Endothelial cell of umbilical vein (primary cell): Measurements from ENCODE around the gene ABTB1. TPM values are rescaled to one million over a fixed set of nuclear protein-coding genes. Genes with fewer than 3 reads are reported as not detected.

Experiments used
- BruUV-seq: library from RNA; stranded (reverse); fragments of 400-500 nt; replicated peaks from 2 replicates; lab custom pipeline; 2021; lab: Mats Ljungman, UMichigan
- CTCF ChIA-PET: fragments of 300-600, 350-600 bp; sonication (Branson Sonifier 250); formaldehyde crosslinking; loops from one replicate; lab custom pipeline; 2021; ENCODE audit warnings: antibody characterized with exemption, inconsistent platforms; lab: Charles Lee
- POLR2A ChIA-PET: fragments of 300-600, 350-600 bp; sonication (Branson Sonifier 250); formaldehyde crosslinking; loops from one replicate; lab custom pipeline; 2021; ENCODE audit warnings: antibody characterized with exemption, inconsistent platforms; lab: Charles Lee
- DNase-seq: peaks from one replicate; pipeline ENCODE4 v3.0.0-alpha.2; 2011; ENCODE audit warnings: low read depth, low spot score
- FAIRE-seq: peaks from 2 replicates; lab custom pipeline; 2011; peaks lifted over from hg19 to GRCh38; lab: Jason Lieb, UNC
- H2AFZ ChIP-seq: 2 replicates; pipeline ENCODE4 v1.6.0; 2012; ENCODE audit warnings: low read depth, low read length, control low read depth, inconsistent platforms
- H3K27ac ChIP-seq: 2 replicates; pipeline ENCODE4 v1.5.1; 2011; ENCODE audit warnings: low read depth, mild to moderate bottlenecking, control low read depth, low read length, moderate library complexity; ENCODE audit not compliant: insufficient read depth
- H3K27me3 ChIP-seq, 2 experiments: 2 replicates each; pipeline versions ENCODE4 v1.6.0 to v1.6.1; 2011; ENCODE audit warnings: low read length in 2 of 2, mixed read lengths in 1 of 2; ENCODE audit not compliant: control insufficient read depth in 2 of 2, insufficient read depth in 2 of 2
- H3K36me3 ChIP-seq, 2 experiments: 2 replicates in 1 of 2; 3 replicates in 1 of 2; pipeline ENCODE4 v1.5.1; 2011; ENCODE audit warnings: low read length in 2 of 2, mild to moderate bottlenecking in 1 of 2, moderate library complexity in 1 of 2; ENCODE audit not compliant: control insufficient read depth in 2 of 2, insufficient read depth in 2 of 2; ENCODE audit errors: extremely low read depth in 1 of 2
- H3K4me1 ChIP-seq: 3 replicates; pipeline ENCODE4 v1.5.1; 2011; ENCODE audit warnings: mild to moderate bottlenecking, low read length; ENCODE audit not compliant: control insufficient read depth, insufficient read depth; ENCODE audit errors: extremely low read depth
- H3K4me2 ChIP-seq: 2 replicates; pipeline ENCODE4 v1.6.1; 2011; ENCODE audit warnings: low read length, control low read depth, mixed read lengths; ENCODE audit not compliant: insufficient read depth
- H3K4me3 ChIP-seq, 3 experiments: fragments of 200-600 bp in 1 of 3; sonication (generic), shearing (Covaris generic) in 1 of 3; replicated peaks in 1 of 3; 2 replicates each; pipeline ENCODE4 v1.5.1; 2011 to 2016; ENCODE audit warnings: control low read depth in 3 of 3, low read length in 3 of 3, mild to moderate bottlenecking in 2 of 3, inconsistent platforms in 1 of 3, low read depth in 1 of 3, moderate library complexity in 1 of 3; ENCODE audit not compliant: insufficient read depth in 1 of 3
- H3K79me2 ChIP-seq: 2 replicates; pipeline ENCODE4 v1.6.0; 2012; ENCODE audit warnings: low read length, inconsistent platforms; ENCODE audit not compliant: control insufficient read depth, insufficient read depth
- H3K9ac ChIP-seq: replicated peaks from 2 replicates; pipeline ENCODE3; 2011; ENCODE audit warnings: low read length, control low read depth; ENCODE audit not compliant: insufficient read depth; ENCODE audit errors: extremely low read depth
- H3K9me1 ChIP-seq: replicated peaks from 3 replicates; pipeline ENCODE4 v1.6.0; 2011; ENCODE audit warnings: mild to moderate bottlenecking, low read length; ENCODE audit not compliant: control insufficient read depth, insufficient read depth; ENCODE audit errors: extremely low read depth
- H3K9me3 ChIP-seq: replicated peaks from 2 replicates; pipeline ENCODE4 v1.5.1; 2012; ENCODE audit warnings: low read length, inconsistent platforms; ENCODE audit not compliant: control insufficient read depth, insufficient read depth
- H4K20me1 ChIP-seq: replicated peaks from 2 replicates; pipeline ENCODE3; 2011; ENCODE audit warnings: mild to moderate bottlenecking, low read length; ENCODE audit not compliant: control insufficient read depth, insufficient read depth; ENCODE audit errors: extremely low read depth
- FOS ChIP-seq: IDR thresholded peaks from 2 replicates; pipeline ENCODE4 v1.6.1; 2011; ENCODE audit warnings: mild to moderate bottlenecking, low read length, moderate library complexity, borderline replicate concordance; ENCODE audit not compliant: insufficient read depth
- GATA2 ChIP-seq: IDR thresholded peaks from 2 replicates; pipeline ENCODE4 v1.7.0; 2011; ENCODE audit warnings: low read depth, mild to moderate bottlenecking, moderate library complexity, mixed read lengths, low read length; ENCODE audit not compliant: insufficient read length, insufficient read depth
- JUN ChIP-seq: IDR thresholded peaks from 2 replicates; pipeline ENCODE4 v1.6.1; 2011; ENCODE audit warnings: borderline replicate concordance, low read depth; ENCODE audit not compliant: insufficient read length, insufficient read depth
- POLR2AphosphoS5 ChIP-seq: IDR thresholded peaks from 2 replicates; pipeline ENCODE4 v1.6.1; 2012; ENCODE audit warnings: low read depth, mild to moderate bottlenecking, control low read depth, low read length, moderate library complexity; ENCODE audit not compliant: insufficient read depth
- dilution Hi-C: fragments of 300-500 bp; cut with MboI; formaldehyde crosslinking; loops from one replicate; pipeline ENCODE4 v1.15.0; 2019; ENCODE audit warnings: low sequenced_read_pairs; ENCODE audit not compliant: extremely low pct_ligation_motif_present
- intact Hi-C: fragments of 100-400 bp; cut with micrococcal nuclease; formaldehyde crosslinking; loops from one replicate; pipeline ENCODE4 v1.10.0; 2022
- polyA plus RNA-seq, 4 experiments: library from polyadenylated mRNA; depleted of rRNA in 3 of 4; stranded (reverse) in 3 of 4; unstranded in 1 of 4; fragments of >200 nt; gene quantifications; 2 replicates each; pipeline versions ENCODE4 v1.2.1 to v1.2.3, GENCODE V29; 2011 to 2012; ENCODE audit warnings: missing spikeins in 1 of 4
- total RNA-seq: library from RNA; stranded (reverse); gene quantifications from 2 replicates; pipeline ENCODE4 v1.2.3, GENCODE V29; 2021
- TF ChIP-seq, protein P1 (sequence below): IDR thresholded peaks from 2 replicates; pipeline ENCODE4 v1.6.1; 2011; ENCODE audit not compliant: insufficient read depth, insufficient read length

Gene ABTB1
- total and polyA plus RNA-seq, 2 donors (not counting 3 experiments of a cell fraction or from before 2014, with no cell fraction given): 15.2 to 25.1 TPM

DNA sequence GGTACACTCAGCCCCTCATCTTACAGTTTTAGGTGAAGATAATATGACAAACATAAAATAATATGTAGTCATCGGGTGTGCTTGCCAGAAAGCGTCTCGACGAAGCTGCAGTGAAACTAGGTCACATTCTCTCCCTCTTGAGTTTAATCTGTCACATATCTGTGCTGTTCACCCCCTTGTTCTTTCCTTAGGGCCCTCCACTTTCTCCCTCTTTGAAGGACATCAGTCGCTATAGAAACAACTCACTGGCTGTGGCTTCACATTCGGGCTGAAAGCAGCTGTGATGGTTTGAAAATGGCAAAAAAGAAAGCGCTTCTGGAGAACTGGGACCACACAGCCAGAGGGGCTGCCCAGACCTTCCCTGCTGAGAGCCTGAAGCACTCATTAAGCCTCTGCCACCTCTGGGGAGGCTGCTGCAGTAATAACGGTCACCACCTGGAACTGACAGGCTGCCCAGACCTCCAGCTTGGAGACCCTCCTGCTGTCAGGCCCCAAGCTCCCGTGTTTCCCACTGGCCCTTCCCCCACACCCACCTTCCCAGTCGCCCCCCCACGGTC is 50.3 kb downstream of the ABTB1 start:
- DNase-seq (no peak), FAIRE-seq (no peak)
- dilution Hi-C loops (no loop called here), intact Hi-C loops (no loop called here)
- no peaks in the 10 kb centered on the region for H4K20me1 ChIP-seq
- H3K4me3 ChIP-seq: no peak overlapping the region
- no peak overlapping the region for H3K4me2 ChIP-seq
- peaks cover 0 to 3% of the 10 kb centered on the region in 2 experiments for H3K36me3 ChIP-seq
- H3K27ac ChIP-seq: no peak overlapping the region
- no TSS peak for BruUV-seq
- POLR2A ChIA-PET: no interaction called here
- H2AFZ ChIP-seq: no peak overlapping the region
- no peak overlapping the region for H3K9ac ChIP-seq
- H3K9me3 ChIP-seq: no peaks in the 10 kb centered on the region
- no peaks in the 10 kb centered on the region for H3K9me1 ChIP-seq
- H3K4me1 ChIP-seq: no peaks in the 10 kb centered on the region
- no peaks in the 10 kb centered on the region for H3K79me2 ChIP-seq
- CTCF ChIA-PET: no interaction called here
- TF ChIP-seq POLR2AphosphoS5: no peak
- TF ChIP-seq FOS: no peak
- TF ChIP-seq JUN: no peak
- no peaks in the 10 kb centered on the region for H3K27me3 ChIP-seq

DNA sequence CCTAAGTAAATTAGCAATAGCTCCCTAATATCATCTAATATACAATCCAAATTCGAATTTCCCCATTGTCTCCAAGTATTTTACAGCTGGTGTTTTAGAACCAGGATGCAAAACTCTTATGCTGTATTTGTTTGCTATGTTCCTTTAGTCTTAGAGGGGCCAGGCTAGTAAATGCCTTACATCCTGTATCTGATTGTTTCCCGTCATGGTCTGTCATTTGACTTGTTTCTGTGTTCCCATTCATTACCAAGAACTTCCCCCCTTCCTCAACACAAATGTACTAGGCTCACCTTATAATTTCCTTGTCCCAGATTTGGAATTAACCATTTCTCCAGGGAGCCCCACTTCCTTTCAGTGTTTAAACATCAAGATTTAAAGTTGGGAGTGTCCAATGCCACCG is 54.1 kb downstream of the ABTB1 start:
- dilution Hi-C loops: no loop called here
- BruUV-seq: no TSS peak
- POLR2A ChIA-PET: no interaction called here

More for the DNA sequence above, 54.1 kb downstream of the ABTB1 start:
- H3K36me3 ChIP-seq: no peaks in the 10 kb centered on the region
- H3K27ac ChIP-seq: no peak overlapping the region
- H3K4me2 ChIP-seq: no peak overlapping the region
- CTCF ChIA-PET: interaction anchor here (1.2 kb wide), 1 partner anchor 8 kb away, joined by 3 read pairs; no protein-coding TSS in a partner anchor
- H3K27me3 ChIP-seq: no peaks in the 10 kb centered on the region
- DNase-seq (no peak), FAIRE-seq (no peak)
- no peak overlapping the region for H2AFZ ChIP-seq
- no peak for TF ChIP-seq GATA2
- TF ChIP-seq, protein P1, sequence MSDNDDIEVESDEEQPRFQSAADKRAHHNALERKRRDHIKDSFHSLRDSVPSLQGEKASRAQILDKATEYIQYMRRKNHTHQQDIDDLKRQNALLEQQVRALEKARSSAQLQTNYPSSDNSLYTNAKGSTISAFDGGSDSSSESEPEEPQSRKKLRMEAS: no peak
- intact Hi-C loops: no loop called here
- no peaks in the 10 kb centered on the region for H3K4me1 ChIP-seq
- no peaks in the 10 kb centered on the region for H4K20me1 ChIP-seq
- H3K9me3 ChIP-seq: no peaks in the 10 kb centered on the region
- H3K9me1 ChIP-seq: no peaks in the 10 kb centered on the region
- H3K79me2 ChIP-seq: peaks cover 5% of the 10 kb centered on the region
- H3K4me3 ChIP-seq: no peak overlapping the region
- no peak overlapping the region for H3K9ac ChIP-seq
